PC-3 (cell line): ENCODE measurements around the gene ACO1.

Experiments used
- CTCF ChIP-seq: fragments of 300-600 bp; sonication (generic); conservative IDR thresholded peaks from 2 replicates; pipeline ENCODE4 v1.5.1; 2017; ENCODE audit warnings: antibody characterized with exemption, low read depth, mild to moderate bottlenecking, low read length
- EZH2 ChIP-seq: fragments of 300-600 bp; sonication (generic); IDR thresholded peaks from one replicate; pipeline ENCODE4 v1.6.1; 2017; ENCODE audit warnings: antibody characterized with exemption, mild to moderate bottlenecking, low read length; ENCODE audit not compliant: unreplicated experiment
- EZH2phosphoT487 ChIP-seq: fragments of 300-600 bp; sonication (generic); IDR thresholded peaks from 2 replicates; pipeline ENCODE4 v1.6.1; 2018; ENCODE audit warnings: mild to moderate bottlenecking, antibody characterized with exemption, low read length, borderline replicate concordance

- TF ChIP-seq CTCF (no peak), EZH2 (no peak), EZH2phosphoT487 (no peak)
Observed at GRCh38 chr9:32441678-32442077, 57.2 kb downstream of the ACO1 start.
